ENCODE results near the gene HEBP1.

GRCh38 chr12:12960639-12961209, 39.3 kb downstream of the HEBP1 start:
- TF ChIP-seq CTCF (optimal IDR thresholded peaks at IDR 0.05 in 1 of 3, IDR thresholded peaks at IDR 0.05 in 1 of 3, conservative IDR thresholded peaks at IDR 0.05 in 1 of 3; ENCODE audit: extremely low read depth in 1 of 3, insufficient read depth in 2 of 3, low read length in 3 of 3), result no peak
- TF ChIP-seq EZH2 (IDR thresholded peaks at IDR 0.05; ENCODE audit: low read length), result no peak
